KOPT-K1 (cell line): ENCODE data around the gene PRXL2C.

Experiments
- H3K27ac ChIP-seq: fragments of 200-600 bp; sonication (generic); 2 replicates; pipeline ENCODE4 v1.5.1; 2016; ENCODE audit warnings: antibody characterized with exemption, mild to moderate bottlenecking, low read depth, low read length; ENCODE audit not compliant: poor library complexity, severe bottlenecking
- H3K36me3 ChIP-seq: fragments of 200-600 bp; sonication (generic); 2 replicates; pipeline ENCODE4 v1.5.1; 2017; ENCODE audit warnings: antibody characterized with exemption, mild to moderate bottlenecking, low read length, moderate library complexity; ENCODE audit not compliant: insufficient read depth
- H3K9me3 ChIP-seq: fragments of 200-600 bp; sonication (generic); 2 replicates; pipeline ENCODE4 v1.5.1; 2017; ENCODE audit warnings: antibody characterized with exemption, low read length, mild to moderate bottlenecking; ENCODE audit not compliant: insufficient read depth, poor library complexity, severe bottlenecking

Gene PRXL2C

DNA sequence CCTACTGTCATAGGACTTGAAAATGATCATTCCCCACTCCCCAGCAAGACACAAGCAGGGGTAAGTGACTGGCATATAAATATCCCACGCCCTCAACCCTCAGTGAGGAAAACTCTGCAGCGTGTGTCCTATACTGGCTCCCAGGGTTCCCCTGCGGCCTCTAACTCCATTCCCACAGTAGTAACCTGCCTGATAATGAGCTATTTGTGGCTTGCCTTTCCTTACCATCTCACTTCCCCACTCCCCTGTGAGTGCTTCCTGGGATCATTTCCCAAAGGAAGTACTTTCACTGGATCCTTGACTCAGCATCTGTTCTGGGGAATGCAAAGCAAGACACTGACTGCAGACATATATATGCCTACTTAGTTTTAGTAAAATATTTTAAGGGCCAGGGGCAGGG lies 49.8 kb downstream of the PRXL2C start:
- Histone ChIP-seq H3K27ac (no peak overlapping the region), H3K36me3 (no peaks in the 10 kb centered on the region), H3K9me3 (no peaks in the 10 kb centered on the region)

DNA sequence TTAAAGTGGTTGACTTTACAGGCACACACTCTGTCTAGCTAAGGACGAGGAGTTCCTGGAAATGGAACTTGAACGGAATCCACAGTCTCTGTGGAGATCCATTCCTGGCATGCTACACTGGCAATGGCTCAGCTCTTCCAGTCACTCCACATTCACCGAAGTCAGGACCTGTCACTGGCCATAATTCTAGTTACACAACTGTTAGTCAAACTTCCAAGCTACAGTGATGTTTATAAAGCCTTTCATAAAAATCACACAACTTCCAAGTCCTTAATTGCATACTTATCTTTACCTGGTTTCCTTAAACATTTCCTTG lies 51.2 kb downstream of the PRXL2C start:
- H3K36me3 ChIP-seq: no peaks in the 10 kb centered on the region
- H3K27ac ChIP-seq: no peak overlapping the region
- H3K9me3 ChIP-seq: no peaks in the 10 kb centered on the region

GRCh38 chr9:96603305-96604003 lies 51.7 kb downstream of the PRXL2C start:
- no peak overlapping the region for H3K27ac ChIP-seq

DNA sequence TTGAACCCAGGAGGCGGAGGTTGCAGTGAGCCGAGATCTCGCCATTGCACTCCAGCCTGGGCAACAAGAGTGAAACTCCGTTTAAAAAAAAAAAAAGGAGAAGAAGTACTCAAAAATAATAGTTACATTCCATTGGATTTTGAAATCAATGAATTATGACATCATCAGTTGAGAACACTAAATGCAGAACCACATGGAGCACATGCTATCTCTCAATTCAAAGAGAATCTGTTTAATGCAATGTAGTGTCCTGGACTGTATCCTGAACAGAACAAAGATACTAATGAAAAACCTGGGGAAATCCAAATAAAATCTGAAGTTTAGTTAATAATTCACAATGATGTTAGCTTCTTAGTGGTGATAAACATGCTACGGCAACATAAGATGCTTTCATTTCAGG lies 55.8 kb downstream of the PRXL2C start:
- H3K27ac ChIP-seq: no peak overlapping the region
- H3K9me3 ChIP-seq: no peaks in the 10 kb centered on the region
- no peaks in the 10 kb centered on the region for H3K36me3 ChIP-seq

More at GRCh38 chr9:96603305-96604003, 51.7 kb downstream of the PRXL2C start:
- H3K36me3 ChIP-seq: no peaks in the 10 kb centered on the region
- H3K9me3 ChIP-seq: no peaks in the 10 kb centered on the region

DNA sequence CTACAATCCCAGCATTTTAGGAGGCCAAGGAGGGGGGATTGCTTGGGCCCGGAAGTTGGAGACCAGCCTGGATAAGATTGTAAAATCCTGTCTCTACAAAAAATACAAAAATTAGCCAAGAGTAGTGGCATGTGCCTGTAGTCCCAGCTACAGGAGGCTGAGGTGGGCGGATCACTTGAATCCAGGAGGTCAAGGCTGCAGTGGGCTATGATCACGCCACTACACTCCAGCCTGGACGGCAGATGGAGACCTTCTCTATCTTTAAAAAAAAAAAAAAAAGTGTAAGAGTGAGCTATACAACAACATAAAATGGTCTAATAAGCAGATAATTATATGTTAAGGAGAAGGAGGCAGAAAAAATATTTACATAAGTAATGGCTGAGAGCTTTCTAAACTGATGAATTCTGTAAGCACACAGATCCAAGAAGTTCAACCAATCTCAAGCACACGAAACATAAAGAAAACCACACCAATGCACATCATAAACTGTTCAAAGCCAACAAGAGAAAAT lies 58.5 kb downstream of the PRXL2C start:
- Histone ChIP-seq H3K36me3 (no peaks in the 10 kb centered on the region), H3K27ac (no peak overlapping the region), H3K9me3 (no peaks in the 10 kb centered on the region)
